ENCODE data around the gene CNTN5.

Gene CNTN5

GRCh38 chr11:99513368-99513767, 492.6 kb downstream of the CNTN5 start:
- no peak for DNase-seq (ENCODE audit: low read depth in 3 of 3)

- DNase-seq (ENCODE audit: low read depth in 3 of 3), result no peak
Measured at GRCh38 chr11:99519095-99519494, 498.3 kb downstream of the CNTN5 start.

GRCh38 chr11:99522467-99523173, 501.9 kb downstream of the CNTN5 start:
- no peak for DNase-seq (ENCODE audit: low read depth in 3 of 3)

- DNase-seq (ENCODE audit: low read depth in 3 of 3), result no peak
Measured at GRCh38 chr11:99531468-99531867, 510.7 kb downstream of the CNTN5 start.

GRCh38 chr11:99534812-99535211, 514.1 kb downstream of the CNTN5 start:
- no peak for DNase-seq (ENCODE audit: low read depth in 3 of 3)

GRCh38 chr11:99535406-99535805, 514.7 kb downstream of the CNTN5 start:
- no peak for DNase-seq (ENCODE audit: low read depth in 3 of 3)

GRCh38 chr11:99535819-99536218, 515.1 kb downstream of the CNTN5 start:
- no peak for DNase-seq (ENCODE audit: low read depth in 3 of 3)

- no peak for DNase-seq (ENCODE audit: low read depth in 3 of 3)
Measured at GRCh38 chr11:99537681-99538080, 516.9 kb downstream of the CNTN5 start.

- DNase-seq (ENCODE audit: low read depth in 3 of 3), result no peak
Measured at GRCh38 chr11:99545616-99546015, 524.9 kb downstream of the CNTN5 start.

- DNase-seq (ENCODE audit: low read depth in 3 of 3), result no peak
Measured at GRCh38 chr11:99548264-99548663, 527.5 kb downstream of the CNTN5 start.

- DNase-seq (ENCODE audit: low read depth in 3 of 3), result no peak
Measured at GRCh38 chr11:99554232-99554903, 533.6 kb downstream of the CNTN5 start.

GRCh38 chr11:99555486-99555885, 534.7 kb downstream of the CNTN5 start:
- no peak for DNase-seq (ENCODE audit: low read depth in 3 of 3)

- no peak for DNase-seq (ENCODE audit: low read depth in 3 of 3)
Measured at GRCh38 chr11:99565333-99565732, 544.6 kb downstream of the CNTN5 start.

- no peak for DNase-seq (ENCODE audit: low read depth in 3 of 3)
Measured at GRCh38 chr11:99567334-99567956, 546.7 kb downstream of the CNTN5 start.

- DNase-seq (ENCODE audit: low read depth in 3 of 3), result no peak
Measured at GRCh38 chr11:99568808-99569207, 548.1 kb downstream of the CNTN5 start.

- no peak for DNase-seq (ENCODE audit: low read depth in 3 of 3)
Measured at GRCh38 chr11:99571094-99571493, 550.3 kb downstream of the CNTN5 start.

GRCh38 chr11:99584830-99585229, 564.1 kb downstream of the CNTN5 start:
- DNase-seq (ENCODE audit: low read depth in 3 of 3), result no peak

GRCh38 chr11:99585606-99586005, 564.9 kb downstream of the CNTN5 start:
- DNase-seq (ENCODE audit: low read depth in 3 of 3), result no peak

GRCh38 chr11:99589771-99590170, 569.0 kb downstream of the CNTN5 start:
- DNase-seq (ENCODE audit: low read depth in 3 of 3), result no peak

- no peak for DNase-seq (ENCODE audit: low read depth in 3 of 3)
Measured at GRCh38 chr11:99592266-99592665, 571.5 kb downstream of the CNTN5 start.

- DNase-seq (ENCODE audit: low read depth in 3 of 3), result no peak
Measured at GRCh38 chr11:99593197-99593596, 572.4 kb downstream of the CNTN5 start.

- no peak for DNase-seq (ENCODE audit: low read depth in 3 of 3)
Measured at GRCh38 chr11:99601179-99601578, 580.4 kb downstream of the CNTN5 start.

- no peak for DNase-seq (ENCODE audit: low read depth in 3 of 3)
Measured at GRCh38 chr11:99614352-99614751, 593.6 kb downstream of the CNTN5 start.

All from stimulated activated CD4-positive, alpha-beta T cell treated with anti-CD3 and anti-CD28 coated beads, TNF-alpha, amount 100 ng/mL, for 24 hours (primary cell).